HG02798 (cell line): ENCODE measurements around the gene RPUSD1.
"Not testable (repeated sequence)": the region's sequence is repeated elsewhere in the genome, so short reads cannot be mapped to it uniquely, and the experiment has no call there.

Experiments
- ATAC-seq: cut with Tn5 transposase; IDR thresholded peaks from one replicate; pipeline ENCODE4 v1.9.1; 2021; ENCODE audit warnings: mild to moderate bottlenecking; ENCODE audit not compliant: unreplicated experiment, poor library complexity

The RPUSD1 gene

GRCh38 chr16:785563-786535, 2.3 kb downstream of the RPUSD1 start:
- no peak for ATAC-seq

GRCh38 chr16:784431-784830, 3.8 kb downstream of the RPUSD1 start:
- ATAC-seq, result no peak

- no peak for ATAC-seq
Observed at GRCh38 chr16:783404-784161, 4.6 kb downstream of the RPUSD1 start.

- ATAC-seq, result no peak
Observed at GRCh38 chr16:782766-783403, 5.3 kb downstream of the RPUSD1 start.

GRCh38 chr16:782258-782657, 5.9 kb downstream of the RPUSD1 start:
- ATAC-seq, result no peak

- no peak for ATAC-seq
Observed at GRCh38 chr16:781346-782010, 6.7 kb downstream of the RPUSD1 start.

- no peak for ATAC-seq
Observed at GRCh38 chr16:780296-780695, 7.9 kb downstream of the RPUSD1 start.

GRCh38 chr16:779561-779960, 8.6 kb downstream of the RPUSD1 start:
- no peak for ATAC-seq

- ATAC-seq, result no peak
Observed at GRCh38 chr16:778909-779527, 9.2 kb downstream of the RPUSD1 start.

- no peak for ATAC-seq
Observed at GRCh38 chr16:778447-778846, 9.7 kb downstream of the RPUSD1 start.

GRCh38 chr16:777826-778225, 10.4 kb downstream of the RPUSD1 start:
- ATAC-seq, result no peak

- no peak for ATAC-seq
Observed at GRCh38 chr16:776824-777223, 11.4 kb downstream of the RPUSD1 start.

GRCh38 chr16:776298-776697, 11.9 kb downstream of the RPUSD1 start:
- not testable (repeated sequence) for ATAC-seq

- ATAC-seq, result no peak
Observed at GRCh38 chr16:775236-775796, 12.9 kb downstream of the RPUSD1 start.

GRCh38 chr16:774086-775001, 13.8 kb downstream of the RPUSD1 start:
- ATAC-seq, result no peak

- ATAC-seq, result no peak
Observed at GRCh38 chr16:772959-773358, 15.2 kb downstream of the RPUSD1 start.

- ATAC-seq, result no peak
Observed at GRCh38 chr16:770411-770810, 17.8 kb downstream of the RPUSD1 start.

- ATAC-seq, result no peak
Observed at GRCh38 chr16:769934-770333, 18.2 kb downstream of the RPUSD1 start.
